ENCODE measurements around the gene URM1. TPM values are rescaled to one million over a fixed set of nuclear protein-coding genes. Genes with fewer than 3 reads are reported as not detected.

The URM1 gene
- polyA plus RNA-seq, 2 of the 4 experiments (the other 2 are of a cell fraction) = 43.6 to 50.6 TPM

- H3K4me1 ChIP-seq = 0 out of 3 replicates have a peak, but pooled peaks cover 4% of the 10 kb centered on the region
- no peak overlapping the region for H3K27ac ChIP-seq
- H3K4me2 ChIP-seq = no peak overlapping the region
- no peaks in the 10 kb centered on the region for H3K9me3 ChIP-seq
- DNase-seq (ENCODE audit: low read depth in 1 of 2, low spot score in 1 of 2) = no peak
- no peak overlapping the region for H3K4me3 ChIP-seq
- FAIRE-seq = no peak
- ChIA-PET CTCF (interaction anchor here (1.1 to 6.6 kb wide), 7 partner anchors 10 to 47 kb away, joined by 3 to 40 read pairs (median 3); no protein-coding TSS in a partner anchor), POLR2A (interaction anchor here (1.0 kb wide), 1 partner anchor 36 kb away, joined by 3 read pairs; no protein-coding TSS in a partner anchor)
- WGBS (ENCODE audit: missing lambda C conversion rate) = 82% methylated on average over 2 of the region's 2 CpGs
- no peak for ATAC-seq
- TF ChIP-seq MAX (IDR thresholded peaks at IDR 0.05) (no peak), CHD4 (IDR thresholded peaks at IDR 0.05; ENCODE audit: borderline replicate concordance) (no peak)
Measured at GRCh38 chr9:128335914-128336313, 35.3 kb upstream of the URM1 start.

GRCh38 chr9:128337936-128338335 is 33.2 kb upstream of the URM1 start:
- WGBS (ENCODE audit: missing lambda C conversion rate) = 95% methylated on average over 7 of the region's 7 CpGs
- no peak for FAIRE-seq
- no peak for DNase-seq (ENCODE audit: low read depth in 1 of 2, low spot score in 1 of 2)
- ChIA-PET POLR2A (no interaction called here), CTCF (interaction anchor here (0.7 to 6.6 kb wide), 6 partner anchors 8 to 43 kb away, joined by 3 to 40 read pairs (median 4); no protein-coding TSS in a partner anchor)
- no peak for ATAC-seq
- Histone ChIP-seq H3K9me3 (no peaks in the 10 kb centered on the region), H3K4me2 (no peak overlapping the region), H3K27ac (no peak overlapping the region), H3K4me1 (0 out of 3 replicates have a peak, but pooled peaks cover 4% of the 10 kb centered on the region), H3K4me3 (no peak overlapping the region)
- no peak for TF ChIP-seq CTCF (IDR thresholded peaks at IDR 0.05)
- no peak for TF ChIP-seq EHMT2 (IDR thresholded peaks at IDR 0.05; ENCODE audit: low read depth)
- TF ChIP-seq, protein P1, sequence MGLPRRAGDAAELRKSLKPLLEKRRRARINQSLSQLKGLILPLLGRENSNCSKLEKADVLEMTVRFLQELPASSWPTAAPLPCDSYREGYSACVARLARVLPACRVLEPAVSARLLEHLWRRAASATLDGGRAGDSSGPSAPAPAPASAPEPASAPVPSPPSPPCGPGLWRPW (IDR thresholded peaks at IDR 0.05) = no peak
- no peak for TF ChIP-seq RNF2 (IDR thresholded peaks at IDR 0.05; ENCODE audit: borderline replicate concordance, low read depth)
- no peak for TF ChIP-seq ZFP36 (IDR thresholded peaks at IDR 0.05; ENCODE audit: borderline replicate concordance, partially characterized antibody)
- TF ChIP-seq PHF8 (IDR thresholded peaks at IDR 0.05; ENCODE audit: borderline replicate concordance, low read depth) = no peak
- no peak for TF ChIP-seq HOXB5 (CRISPR knock-in tag; IDR thresholded peaks at IDR 0.05)
- TF ChIP-seq RAD21 (conservative IDR thresholded peaks at IDR 0.05 in 1 of 2, IDR thresholded peaks at IDR 0.05 in 1 of 2) = no peak
- TF ChIP-seq EP300 (IDR thresholded peaks at IDR 0.05) = no peak
- TF ChIP-seq JUN (IDR thresholded peaks at IDR 0.05) = no peak
- TF ChIP-seq NPAS2 (CRISPR knock-in tag; IDR thresholded peaks at IDR 0.05; ENCODE audit: borderline replicate concordance) = no peak
- no peak for TF ChIP-seq CBX2 (IDR thresholded peaks at IDR 0.05; ENCODE audit: borderline replicate concordance, low read depth)
- TF ChIP-seq RCOR1 (IDR thresholded peaks at IDR 0.05; ENCODE audit: low read depth, low read length) = no peak
- TF ChIP-seq FOSL2 (IDR thresholded peaks at IDR 0.05) = no peak
- TF ChIP-seq FOSL2 (CRISPR knock-in tag; IDR thresholded peaks at IDR 0.05) = no peak
- TF ChIP-seq, protein P2, sequence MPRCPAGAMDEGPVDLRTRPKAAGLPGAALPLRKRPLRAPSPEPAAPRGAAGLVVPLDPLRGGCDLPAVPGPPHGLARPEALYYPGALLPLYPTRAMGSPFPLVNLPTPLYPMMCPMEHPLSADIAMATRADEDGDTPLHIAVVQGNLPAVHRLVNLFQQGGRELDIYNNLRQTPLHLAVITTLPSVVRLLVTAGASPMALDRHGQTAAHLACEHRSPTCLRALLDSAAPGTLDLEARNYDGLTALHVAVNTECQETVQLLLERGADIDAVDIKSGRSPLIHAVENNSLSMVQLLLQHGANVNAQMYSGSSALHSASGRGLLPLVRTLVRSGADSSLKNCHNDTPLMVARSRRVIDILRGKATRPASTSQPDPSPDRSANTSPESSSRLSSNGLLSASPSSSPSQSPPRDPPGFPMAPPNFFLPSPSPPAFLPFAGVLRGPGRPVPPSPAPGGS (IDR thresholded peaks at IDR 0.05) = no peak
- no peak for TF ChIP-seq ZSCAN20 (CRISPR knock-in tag; IDR thresholded peaks at IDR 0.05)
- no peak for TF ChIP-seq CHD4 (IDR thresholded peaks at IDR 0.05; ENCODE audit: borderline replicate concordance)
- TF ChIP-seq PBX3 (IDR thresholded peaks at IDR 0.05) = no peak

Data from A549 (cell line).